ENCODE measurements around the gene LRRC72. TPM values are rescaled to one million over a fixed set of nuclear protein-coding genes. Genes with fewer than 3 reads are reported as not detected.

LRRC72 gene
- total RNA-seq, 1 experiment from 2014 or later = not detected

GRCh38 chr7:16564909-16565426, 38.3 kb downstream of the LRRC72 start:
- BruUV-seq (replicated peaks) = no TSS peak
- peak; percentile 54 for TF ChIP-seq CTCF (IDR thresholded peaks at IDR 0.05; ENCODE audit: unreplicated experiment)
- no peaks in the 10 kb centered on the region for H3K9me3 Mint-ChIP-seq (ENCODE audit: unreplicated experiment)
- H3K27ac Mint-ChIP-seq (ENCODE audit: low read depth, unreplicated experiment) = no peak overlapping the region
- POLR2A ChIA-PET = interaction anchor here (0.6 to 1.2 kb wide), 5 partner anchors 12 to 487 kb away, joined by 3 to 6 read pairs (median 4); no protein-coding TSS in a partner anchor
- intact Hi-C loops (cut with micrococcal nuclease) = loop anchor here (1.0 kb wide), 3 partner anchors 133 to 487 kb away; no protein-coding TSS in a partner anchor
- peaks cover 6% of the 10 kb centered on the region for H3K36me3 Mint-ChIP-seq (ENCODE audit: insufficient read depth, unreplicated experiment)
- H3K4me3 Mint-ChIP-seq (ENCODE audit: unreplicated experiment) = no peak overlapping the region
- CTCF ChIA-PET = interaction anchor here (0.5 to 4.1 kb wide), 54 partner anchors 9 to 1817 kb away, joined by 3 to 78 read pairs (median 4); partner anchors contain the start of gene SOSTDC1
- H3K27me3 Mint-ChIP-seq (ENCODE audit: insufficient read depth, unreplicated experiment) = peaks cover 12% of the 10 kb centered on the region
- peak; percentile 53 for DNase-seq (ENCODE audit: unreplicated experiment)
- no peaks in the 10 kb centered on the region for H3K4me1 Mint-ChIP-seq (ENCODE audit: insufficient read depth, unreplicated experiment)

- POLR2A ChIA-PET = no interaction called here
- intact Hi-C loops (cut with micrococcal nuclease) = no loop called here
These were observed 45.3 kb downstream of the LRRC72 start for GRCh38 chr7:16571941-16572340.

GRCh38 chr7:16579216-16579615, 52.6 kb downstream of the LRRC72 start:
- CTCF ChIA-PET = no interaction called here
- H3K36me3 Mint-ChIP-seq (ENCODE audit: insufficient read depth, unreplicated experiment) = no peaks in the 10 kb centered on the region
- DNase-seq (ENCODE audit: unreplicated experiment) = no peak
- POLR2A ChIA-PET = no interaction called here
- no peaks in the 10 kb centered on the region for H3K4me1 Mint-ChIP-seq (ENCODE audit: insufficient read depth, unreplicated experiment)
- intact Hi-C loops (cut with micrococcal nuclease) = no loop called here
- TF ChIP-seq CTCF (IDR thresholded peaks at IDR 0.05; ENCODE audit: unreplicated experiment) = no peak
- BruUV-seq (replicated peaks) = no TSS peak
- no peaks in the 10 kb centered on the region for H3K9me3 Mint-ChIP-seq (ENCODE audit: unreplicated experiment)
- no peak overlapping the region for H3K27ac Mint-ChIP-seq (ENCODE audit: low read depth, unreplicated experiment)
- H3K27me3 Mint-ChIP-seq (ENCODE audit: insufficient read depth, unreplicated experiment) = no peaks in the 10 kb centered on the region
- no peak overlapping the region for H3K4me3 Mint-ChIP-seq (ENCODE audit: unreplicated experiment)

More at GRCh38 chr7:16571941-16572340, 45.3 kb downstream of the LRRC72 start:
- no TSS peak for BruUV-seq (replicated peaks)
- Mint-ChIP-seq H3K36me3 (ENCODE audit: insufficient read depth, unreplicated experiment) (peaks cover 6% of the 10 kb centered on the region), H3K4me3 (ENCODE audit: unreplicated experiment) (no peak overlapping the region), H3K4me1 (ENCODE audit: insufficient read depth, unreplicated experiment) (no peaks in the 10 kb centered on the region), H3K9me3 (ENCODE audit: unreplicated experiment) (no peaks in the 10 kb centered on the region), H3K27me3 (ENCODE audit: insufficient read depth, unreplicated experiment) (peaks cover 12% of the 10 kb centered on the region), H3K27ac (ENCODE audit: low read depth, unreplicated experiment) (no peak overlapping the region)
- DNase-seq (ENCODE audit: unreplicated experiment) = no peak
- CTCF ChIA-PET = interaction anchor here (0.9 to 1.0 kb wide), 2 partner anchors 474 to 495 kb away, joined by 3 read pairs; no protein-coding TSS in a partner anchor
- no peak for TF ChIP-seq CTCF (IDR thresholded peaks at IDR 0.05; ENCODE audit: unreplicated experiment)

- CTCF ChIA-PET = interaction anchor here (2.9 kb wide), 1 partner anchor 16 kb away, joined by 12 read pairs; no protein-coding TSS in a partner anchor
- no TSS peak for BruUV-seq (replicated peaks)
- H3K4me1 Mint-ChIP-seq (ENCODE audit: insufficient read depth, unreplicated experiment) = no peaks in the 10 kb centered on the region
- no peaks in the 10 kb centered on the region for H3K36me3 Mint-ChIP-seq (ENCODE audit: insufficient read depth, unreplicated experiment)
- no peak for DNase-seq (ENCODE audit: unreplicated experiment)
- H3K9me3 Mint-ChIP-seq (ENCODE audit: unreplicated experiment) = no peaks in the 10 kb centered on the region
- POLR2A ChIA-PET = interaction anchor here (0.9 kb wide), 1 partner anchor 13 kb away, joined by 3 read pairs; no protein-coding TSS in a partner anchor
- no peak overlapping the region for H3K4me3 Mint-ChIP-seq (ENCODE audit: unreplicated experiment)
- H3K27ac Mint-ChIP-seq (ENCODE audit: low read depth, unreplicated experiment) = no peak overlapping the region
- no peak for TF ChIP-seq CTCF (IDR thresholded peaks at IDR 0.05; ENCODE audit: unreplicated experiment)
- intact Hi-C loops (cut with micrococcal nuclease) = no loop called here
- H3K27me3 Mint-ChIP-seq (ENCODE audit: insufficient read depth, unreplicated experiment) = no peaks in the 10 kb centered on the region
These were observed 54.7 kb downstream of the LRRC72 start for GRCh38 chr7:16581286-16581685.

All from MCF 10A (cell line).